ENCODE measurements around the gene ITGBL1. TPM values are rescaled to one million over a fixed set of nuclear protein-coding genes. Genes with fewer than 3 reads are reported as not detected.

The ITGBL1 gene
- total and polyA plus RNA-seq, 2 of the 4 experiments (the other 2 are of a cell fraction), result 22.2 to 24.2 TPM

DNA sequence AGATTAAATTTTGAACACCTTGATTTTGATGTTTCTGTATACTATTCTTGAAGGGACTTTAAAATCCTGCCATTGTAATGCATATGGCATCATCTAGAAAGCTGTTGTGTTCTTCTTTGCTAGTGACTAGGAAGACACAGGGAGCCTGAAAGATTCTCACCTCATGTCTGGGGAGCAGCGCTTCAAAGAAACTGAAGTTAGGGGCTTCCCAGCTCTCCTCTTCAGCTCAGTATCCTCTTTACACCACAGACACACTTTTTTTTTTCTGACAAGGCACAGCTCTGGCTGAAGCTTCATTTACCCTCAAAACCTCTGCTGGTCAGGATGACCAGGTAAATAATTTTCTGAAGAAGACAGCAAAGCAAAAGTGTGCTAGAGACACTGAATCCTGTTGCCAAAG is 255.6 kb downstream of the ITGBL1 start:
- no CpG with 5 or more reads among the region's 1 CpG for WGBS, 2 experiments (ENCODE audit: extremely low coverage in 2 of 2, insufficient read length in 1 of 2)
- ChIA-PET CTCF (no interaction called here), POLR2A (ENCODE audit: unreplicated experiment) (no interaction called here)
- Histone ChIP-seq H4K8ac (ENCODE audit: low read depth in 2 of 2, low read length in 2 of 2) (no peak overlapping the region), H3K9ac (ENCODE audit: low read depth, low read length) (no peak overlapping the region), H3K4me1 (ENCODE audit: control insufficient read depth, insufficient read depth, low read length) (no peaks in the 10 kb centered on the region), H3K36me3 (ENCODE audit: control insufficient read depth, insufficient read depth, low read length) (no peaks in the 10 kb centered on the region), H3K56ac (ENCODE audit: extremely low read depth, insufficient read depth, low read length) (no peak overlapping the region), H2BK120ac (ENCODE audit: low read depth, low read length) (no peak overlapping the region), H2AK9ac (replicated peaks; ENCODE audit: low read depth, low read length, poor library complexity) (no peak overlapping the region), H3K4me2 (ENCODE audit: low read depth, low read length) (no peak overlapping the region), H3K79me1 (ENCODE audit: low read depth in 1 of 2, low read length in 2 of 2) (no peaks in the 10 kb centered on the region), H4K5ac (ENCODE audit: low read depth, low read length) (no peak overlapping the region), H3K27ac (ENCODE audit: insufficient read depth, low read length) (no peak overlapping the region), H2BK15ac (ENCODE audit: low read depth, low read length) (no peak overlapping the region), H3K14ac (replicated peaks; ENCODE audit: low read depth, low read length) (no peak overlapping the region), H2AFZ (replicated peaks; ENCODE audit: low read length, poor library complexity) (no peak overlapping the region), H4K91ac (ENCODE audit: insufficient read depth, low read depth, low read length) (no peak overlapping the region), H4K20me1 (ENCODE audit: insufficient read depth, low read length) (no peaks in the 10 kb centered on the region), H2BK20ac (ENCODE audit: low read depth, low read length) (no peak overlapping the region), H3K18ac (ENCODE audit: low read depth, low read length) (no peak overlapping the region), H2AK5ac (ENCODE audit: low read depth, low read length) (no peak overlapping the region), H3K4me3 (ENCODE audit: insufficient read depth, low read depth, low read length) (no peak overlapping the region), H3K9me1 (ENCODE audit: insufficient read depth, low read length) (no peaks in the 10 kb centered on the region), H3K9me3 (ENCODE audit: control insufficient read depth, insufficient read depth, low read length) (no peaks in the 10 kb centered on the region), H2BK5ac (ENCODE audit: low read depth, low read length, poor library complexity, severe bottlenecking) (no peak overlapping the region), H3K27me3 (ENCODE audit: control insufficient read depth, insufficient read depth, low read length) (no peaks in the 10 kb centered on the region), H3K4ac (ENCODE audit: low read depth, low read length) (no peak overlapping the region), H3K23ac (ENCODE audit: low read depth, low read length) (no peak overlapping the region)
- BruUV-seq (replicated peaks), result no TSS peak
- in situ Hi-C loops (cut with MboI; ENCODE audit: low sequenced_read_pairs), result no loop called here
- DNase-seq (no peak), ATAC-seq (ENCODE audit: low read depth) (no peak)
- TF ChIP-seq RAD21 (IDR thresholded peaks at IDR 0.05; ENCODE audit: low read length) (no peak), CEBPB (IDR thresholded peaks at IDR 0.05; ENCODE audit: low read depth, low read length) (no peak), BHLHE40 (IDR thresholded peaks at IDR 0.05; ENCODE audit: low read depth, low read length) (no peak), SMC3 (IDR thresholded peaks at IDR 0.05; ENCODE audit: low read depth, low read length) (no peak), POLR2A (IDR thresholded peaks at IDR 0.05; ENCODE audit: low read depth, low read length) (no peak), RCOR1 (IDR thresholded peaks at IDR 0.05; ENCODE audit: insufficient replicate concordance, low read length) (no peak), NFE2L2 (IDR thresholded peaks at IDR 0.05; ENCODE audit: low read depth, low read length) (no peak)
- TF ChIP-seq, protein P1, sequence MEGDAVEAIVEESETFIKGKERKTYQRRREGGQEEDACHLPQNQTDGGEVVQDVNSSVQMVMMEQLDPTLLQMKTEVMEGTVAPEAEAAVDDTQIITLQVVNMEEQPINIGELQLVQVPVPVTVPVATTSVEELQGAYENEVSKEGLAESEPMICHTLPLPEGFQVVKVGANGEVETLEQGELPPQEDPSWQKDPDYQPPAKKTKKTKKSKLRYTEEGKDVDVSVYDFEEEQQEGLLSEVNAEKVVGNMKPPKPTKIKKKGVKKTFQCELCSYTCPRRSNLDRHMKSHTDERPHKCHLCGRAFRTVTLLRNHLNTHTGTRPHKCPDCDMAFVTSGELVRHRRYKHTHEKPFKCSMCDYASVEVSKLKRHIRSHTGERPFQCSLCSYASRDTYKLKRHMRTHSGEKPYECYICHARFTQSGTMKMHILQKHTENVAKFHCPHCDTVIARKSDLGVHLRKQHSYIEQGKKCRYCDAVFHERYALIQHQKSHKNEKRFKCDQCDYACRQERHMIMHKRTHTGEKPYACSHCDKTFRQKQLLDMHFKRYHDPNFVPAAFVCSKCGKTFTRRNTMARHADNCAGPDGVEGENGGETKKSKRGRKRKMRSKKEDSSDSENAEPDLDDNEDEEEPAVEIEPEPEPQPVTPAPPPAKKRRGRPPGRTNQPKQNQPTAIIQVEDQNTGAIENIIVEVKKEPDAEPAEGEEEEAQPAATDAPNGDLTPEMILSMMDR (conservative IDR thresholded peaks at IDR 0.05; ENCODE audit: low read depth, low read length), result no peak
- intact Hi-C loops (cut with micrococcal nuclease), result loop anchor here (5.0 kb wide), 1 partner anchor 191 kb away; no protein-coding TSS in a partner anchor
- dilution Hi-C loops (cut with HindIII; ENCODE audit: low sequenced_read_pairs, unreplicated experiment), result no loop called here

All from IMR-90 (cell line).